B cell (primary cell): ENCODE results near the gene MTUS2. TPM values are rescaled to one million over a fixed set of nuclear protein-coding genes. Genes with fewer than 3 reads are reported as not detected.

ENCODE experiments used
- ATAC-seq: fragments of 200-7000 bp; cut with Tn5 transposase; one replicate; pipeline ENCODE4 v1.10.0; 2021; ENCODE audit warnings: low read depth, mild to moderate bottlenecking, moderate number of reproducible peaks, moderate library complexity
- CTCF ChIA-PET: fragments of 350-600 bp; sonication (Branson Sonifier 250); formaldehyde crosslinking; loops from one replicate; lab custom pipeline; 2021; ENCODE audit warnings: antibody characterized with exemption, inconsistent platforms; lab: Charles Lee
- POLR2A ChIA-PET: fragments of 350-600 bp; sonication (Branson Sonifier 250); formaldehyde crosslinking; loops from one replicate; lab custom pipeline; 2021; ENCODE audit warnings: antibody characterized with exemption; lab: Charles Lee
- DNase-seq: peaks from one replicate; pipeline ENCODE4 v3.0.0; 2013
- H2AFZ ChIP-seq: 2 replicates; pipeline ENCODE4 v1.6.1; 2012; ENCODE audit warnings: mild to moderate bottlenecking, low read depth, low read length; ENCODE audit not compliant: insufficient read depth, poor library complexity, severe bottlenecking
- H3K27ac ChIP-seq, 2 donors: 1 replicate in 1 of 2; 2 replicates in 1 of 2; pipeline ENCODE4 v1.5.1; 2012 to 2013; ENCODE audit warnings: low read length in 2 of 2, mild to moderate bottlenecking in 2 of 2, moderate library complexity in 1 of 2
- H3K27me3 ChIP-seq, 4 experiments: fragments of 200-600 bp in 1 of 4; sonication (generic) in 1 of 4; replicated peaks in 1 of 4; 1 replicate in 2 of 4; 2 replicates in 2 of 4; pipeline versions ENCODE4 v1.6.1 to v1.7.0; 2013 to 2016; ENCODE audit warnings: low read length in 3 of 4, mild to moderate bottlenecking in 2 of 4, mixed read lengths in 1 of 4, moderate library complexity in 1 of 4; ENCODE audit not compliant: insufficient read depth in 4 of 4, control insufficient read depth in 3 of 4; ENCODE audit errors: control extremely low read depth in 1 of 4
- H3K36me3 ChIP-seq, 2 experiments: replicated peaks in 1 of 2; 1 replicate in 1 of 2; 2 replicates in 1 of 2; pipeline versions ENCODE4 v1.6.1 to v1.7.1; 2013; ENCODE audit warnings: low read length in 1 of 2; ENCODE audit not compliant: insufficient read depth in 2 of 2, control insufficient read depth in 1 of 2; ENCODE audit errors: control extremely low read depth in 1 of 2, extremely low read depth in 1 of 2
- H3K4me1 ChIP-seq, 2 donors: fragments of 200-600 bp in 1 of 2; sonication (generic) in 1 of 2; 1 replicate in 1 of 2; 2 replicates in 1 of 2; pipeline versions ENCODE4 v1.5.1 to v1.6.1; 2013 to 2017; ENCODE audit warnings: low read length in 2 of 2; ENCODE audit not compliant: control insufficient read depth in 2 of 2, insufficient read depth in 2 of 2
- H3K4me2 ChIP-seq: replicated peaks from 2 replicates; pipeline ENCODE3; 2012; ENCODE audit warnings: mild to moderate bottlenecking, low read depth, low read length; ENCODE audit not compliant: poor library complexity, severe bottlenecking
- H3K4me3 ChIP-seq, 5 experiments: fragments of 200-600 bp in 1 of 5; sonication (generic) in 1 of 5; 1 replicate in 3 of 5; 2 replicates in 2 of 5; pipeline versions ENCODE4 v1.5.1 to v1.7.0; 2011 to 2016; ENCODE audit warnings: low read length in 4 of 5, mild to moderate bottlenecking in 4 of 5, low read depth in 2 of 5, control low read depth in 1 of 5, moderate library complexity in 1 of 5; ENCODE audit not compliant: insufficient read depth in 1 of 5; ENCODE audit errors: control extremely low read depth in 1 of 5, extremely low read depth in 1 of 5
- H3K79me2 ChIP-seq: fragments of 200-600 bp; sonication (generic); one replicate; pipeline ENCODE4 v1.6.0; 2016; ENCODE audit warnings: low read length; ENCODE audit not compliant: control insufficient read depth, insufficient read depth
- H3K9ac ChIP-seq: fragments of 200-600 bp; sonication (generic); 2 replicates; pipeline ENCODE4 v1.6.1; 2017; ENCODE audit warnings: mild to moderate bottlenecking, low read length, moderate library complexity
- H3K9me3 ChIP-seq, 3 donors: one replicate each; pipeline versions ENCODE4 v1.6.1 to v1.7.1; 2013; ENCODE audit warnings: low read length in 2 of 3; ENCODE audit not compliant: control insufficient read depth in 2 of 3, insufficient read depth in 1 of 3; ENCODE audit errors: control extremely low read depth in 1 of 3
- H4K20me1 ChIP-seq: 2 replicates; pipeline ENCODE4 v1.6.0; 2012; ENCODE audit warnings: mild to moderate bottlenecking, low read length; ENCODE audit not compliant: insufficient read depth, control insufficient read depth, poor library complexity, severe bottlenecking
- H3K27ac Mint-ChIP-seq: one replicate; pipeline ENCODE4 v1.8.0; 2021; ENCODE audit warnings: mixed read lengths
- H3K27me3 Mint-ChIP-seq: one replicate; pipeline ENCODE4 v1.8.0; 2021; ENCODE audit warnings: mixed read lengths
- H3K4me1 Mint-ChIP-seq: one replicate; pipeline ENCODE4 v1.8.0; 2021; ENCODE audit warnings: mixed read lengths
- H3K4me3 Mint-ChIP-seq: one replicate; pipeline ENCODE4 v1.8.0; 2021; ENCODE audit warnings: mixed read lengths
- H3K9me3 Mint-ChIP-seq: one replicate; pipeline ENCODE4 v1.8.0; 2022; ENCODE audit warnings: mixed read lengths; ENCODE audit not compliant: insufficient read depth
- EZH2 ChIP-seq: IDR thresholded peaks from 2 replicates; pipeline ENCODE4 v1.6.1; 2012; ENCODE audit warnings: borderline replicate concordance, low read depth, mild to moderate bottlenecking, moderate library complexity, low read length; ENCODE audit not compliant: insufficient read depth, poor library complexity, severe bottlenecking
- WGBS: methylation state at CpG from one replicate; pipeline ENCODE4 v1.1.5; 2013; ENCODE audit warnings: missing lambda C conversion rate; ENCODE audit not compliant: insufficient coverage; 5-methylcytosine and 5-hydroxymethylcytosine counted together
- intact Hi-C: fragments of 100-400 bp; cut with micrococcal nuclease; formaldehyde crosslinking; loops from one replicate; pipeline ENCODE4 v1.10.0; 2022
- polyA plus RNA-seq: library from polyadenylated mRNA; depleted of rRNA; stranded (reverse); fragments of >200 nt; gene quantifications from 2 replicates; pipeline ENCODE4 v1.2.3, GENCODE V29; 2012
- total RNA-seq, 2 donors: library from RNA; stranded (reverse); fragments of 120-200 nt in 1 of 2; gene quantifications; 1 replicate in 1 of 2; 2 replicates in 1 of 2; pipeline versions ENCODE4 v1.2.3 to v1.2.4, GENCODE V29; 2013 to 2022
- TF ChIP-seq, protein P1 (sequence below): fragments of 200-600 bp; IDR thresholded peaks from one replicate; pipeline ENCODE4 v1.8.0; 2022; ENCODE audit warnings: antibody characterized with exemption, mild to moderate bottlenecking

The MTUS2 gene
- total and polyA plus RNA-seq, 2 donors (not counting 1 experiment from before 2014, with no cell fraction given) = 0.12 TPM; not detected in 1

DNA sequence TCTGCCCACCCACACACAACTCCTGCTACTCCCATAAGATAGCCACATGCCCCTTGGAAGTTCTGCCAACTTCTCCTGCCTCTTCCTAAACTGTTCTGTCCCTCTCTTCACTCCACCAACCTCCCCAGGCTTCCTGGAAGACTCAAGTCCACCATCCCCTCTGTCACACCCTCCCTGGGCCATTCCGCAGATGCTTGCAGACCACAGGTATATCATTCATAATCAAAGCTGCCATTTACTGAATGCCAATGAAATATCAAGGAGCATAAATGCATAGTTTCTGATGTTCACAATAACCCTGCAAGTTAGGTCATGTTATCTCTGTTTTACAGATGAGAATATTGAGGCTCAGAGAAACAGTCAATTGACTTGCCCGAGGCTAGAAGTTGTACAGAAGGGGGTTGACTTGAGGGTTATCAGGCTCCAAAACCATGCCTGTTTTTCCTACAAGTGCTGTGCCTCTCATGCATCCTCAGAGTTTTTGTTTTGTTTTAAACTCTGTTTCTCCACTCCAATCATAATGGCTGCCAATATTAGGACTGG lies 639.7 kb downstream of the MTUS2 start:
- Histone ChIP-seq H3K9ac (no peak overlapping the region), H4K20me1 (no peaks in the 10 kb centered on the region), H2AFZ (no peak overlapping the region), H3K36me3 (no peaks in the 10 kb centered on the region), H3K4me3 (no peak overlapping the region), H3K79me2 (no peaks in the 10 kb centered on the region), H3K4me2 (no peak overlapping the region), H3K4me1 (no peaks in the 10 kb centered on the region), H3K9me3 (no peaks in the 10 kb centered on the region), H3K27ac (no peak overlapping the region), H3K27me3 (peaks cover 0 to 9% (median 7%) of the 10 kb centered on the region in 4 experiments)
- H3K4me1 Mint-ChIP-seq = no peaks in the 10 kb centered on the region
- H3K4me3 Mint-ChIP-seq = no peak overlapping the region
- ATAC-seq = no peak
- WGBS = 100% methylated on average over 2 of the region's 2 CpGs
- no peak overlapping the region for H3K27ac Mint-ChIP-seq
- ChIA-PET CTCF (interaction anchor here (1.3 kb wide), 1 partner anchor 11 kb away, joined by 3 read pairs; no protein-coding TSS in a partner anchor), POLR2A (no interaction called here)
- TF ChIP-seq EZH2 = no peak
- TF ChIP-seq, protein P1, sequence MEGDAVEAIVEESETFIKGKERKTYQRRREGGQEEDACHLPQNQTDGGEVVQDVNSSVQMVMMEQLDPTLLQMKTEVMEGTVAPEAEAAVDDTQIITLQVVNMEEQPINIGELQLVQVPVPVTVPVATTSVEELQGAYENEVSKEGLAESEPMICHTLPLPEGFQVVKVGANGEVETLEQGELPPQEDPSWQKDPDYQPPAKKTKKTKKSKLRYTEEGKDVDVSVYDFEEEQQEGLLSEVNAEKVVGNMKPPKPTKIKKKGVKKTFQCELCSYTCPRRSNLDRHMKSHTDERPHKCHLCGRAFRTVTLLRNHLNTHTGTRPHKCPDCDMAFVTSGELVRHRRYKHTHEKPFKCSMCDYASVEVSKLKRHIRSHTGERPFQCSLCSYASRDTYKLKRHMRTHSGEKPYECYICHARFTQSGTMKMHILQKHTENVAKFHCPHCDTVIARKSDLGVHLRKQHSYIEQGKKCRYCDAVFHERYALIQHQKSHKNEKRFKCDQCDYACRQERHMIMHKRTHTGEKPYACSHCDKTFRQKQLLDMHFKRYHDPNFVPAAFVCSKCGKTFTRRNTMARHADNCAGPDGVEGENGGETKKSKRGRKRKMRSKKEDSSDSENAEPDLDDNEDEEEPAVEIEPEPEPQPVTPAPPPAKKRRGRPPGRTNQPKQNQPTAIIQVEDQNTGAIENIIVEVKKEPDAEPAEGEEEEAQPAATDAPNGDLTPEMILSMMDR = no peak
- H3K9me3 Mint-ChIP-seq = no peaks in the 10 kb centered on the region
- DNase-seq = no peak
- intact Hi-C loops = no loop called here
- peaks cover 12% of the 10 kb centered on the region for H3K27me3 Mint-ChIP-seq

DNA sequence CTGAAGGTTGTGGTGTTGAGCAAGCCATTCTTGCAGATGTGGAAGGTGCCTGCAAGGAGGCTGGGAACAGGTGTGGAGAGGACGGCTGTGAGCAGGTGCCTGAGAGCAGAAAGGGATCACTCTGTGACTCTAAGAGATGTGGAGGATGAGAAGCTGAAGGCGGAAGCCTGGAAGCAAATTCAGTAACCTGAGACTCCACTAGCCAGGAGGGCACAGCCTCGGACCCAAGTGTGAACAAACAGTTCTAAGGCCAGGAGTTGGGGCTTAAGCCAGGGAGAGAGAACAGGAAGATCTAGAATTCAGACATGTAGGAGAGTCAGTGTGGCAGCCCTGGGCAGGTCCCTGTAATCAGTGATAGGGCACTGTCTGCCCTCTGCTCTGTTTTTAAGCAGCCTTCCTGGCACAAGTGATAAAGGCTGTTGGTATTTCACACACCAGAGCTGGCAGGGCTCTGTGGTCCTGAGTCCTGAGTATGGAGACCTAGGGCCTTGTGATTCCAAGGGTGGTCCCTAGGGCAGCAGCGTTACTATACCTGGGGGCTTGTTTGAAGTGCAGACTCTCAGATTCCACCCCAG lies 644.1 kb downstream of the MTUS2 start:
- H3K4me3 ChIP-seq = no peak overlapping the region
- ChIA-PET POLR2A (no interaction called here), CTCF (interaction anchor here (1.4 to 1.7 kb wide), 2 partner anchors 10 to 15 kb away, joined by 4 read pairs; no protein-coding TSS in a partner anchor)
- TF ChIP-seq, protein P1 = no peak
- TF ChIP-seq EZH2 = no peak
- no peak overlapping the region for H3K4me3 Mint-ChIP-seq
- DNase-seq (no peak), ATAC-seq (no peak)
- H3K27me3 ChIP-seq = peaks cover 0 to 11% (median 7%) of the 10 kb centered on the region in 4 experiments
- H3K4me1 ChIP-seq = no peaks in the 10 kb centered on the region
- 93% methylated on average over 4 of the region's 4 CpGs for WGBS
- H3K79me2 ChIP-seq = no peaks in the 10 kb centered on the region
- no peaks in the 10 kb centered on the region for H3K36me3 ChIP-seq
- H3K27ac ChIP-seq = no peak overlapping the region
- no peaks in the 10 kb centered on the region for H3K9me3 Mint-ChIP-seq
- H2AFZ ChIP-seq = no peak overlapping the region
- H3K9ac ChIP-seq = no peak overlapping the region
- H4K20me1 ChIP-seq = no peaks in the 10 kb centered on the region
- H3K27ac Mint-ChIP-seq = no peak overlapping the region
- H3K4me1 Mint-ChIP-seq = no peaks in the 10 kb centered on the region
- H3K4me2 ChIP-seq = no peak overlapping the region
- peaks cover 8% of the 10 kb centered on the region for H3K27me3 Mint-ChIP-seq
- no peaks in the 10 kb centered on the region for H3K9me3 ChIP-seq
- intact Hi-C loops = no loop called here
